WTC11 (cell line): Measurements from ENCODE around the gene AP1S1. TPM values are rescaled to one million over a fixed set of nuclear protein-coding genes. Genes with fewer than 3 reads are reported as not detected.

Source experiments
- ATAC-seq: fragments of 200-7000 bp; cut with Tn5 transposase; 2 replicates; pipeline ENCODE4 v1.10.0; 2021; ENCODE audit warnings: mild to moderate bottlenecking, moderate library complexity
- CTCF ChIA-PET: fragments of 300-600 bp; sonication (Branson Sonifier 250); formaldehyde crosslinking; loops from one replicate; lab custom pipeline; 2021; ENCODE audit warnings: antibody characterized with exemption; lab: Charles Lee
- POLR2A ChIA-PET: fragments of 350-600 bp; sonication (Branson Sonifier 250); formaldehyde crosslinking; loops from one replicate; lab custom pipeline; 2021; ENCODE audit warnings: antibody characterized with exemption; lab: Charles Lee
- DNase-seq: peaks from one replicate; pipeline ENCODE4 v3.0.0; 2021; ENCODE audit warnings: low spot score
- H3K27ac Mint-ChIP-seq: 2 replicates; pipeline ENCODE4 v1.8.0; 2021; ENCODE audit warnings: mixed read lengths
- H3K27me3 Mint-ChIP-seq: 2 replicates; pipeline ENCODE4 v1.8.0; 2021; ENCODE audit warnings: low read depth, mild to moderate bottlenecking, moderate library complexity, mixed read lengths
- H3K36me3 Mint-ChIP-seq: 2 replicates; pipeline ENCODE4 v1.8.0; 2021; ENCODE audit warnings: mixed read lengths
- H3K4me1 Mint-ChIP-seq: 2 replicates; pipeline ENCODE4 v1.8.0; 2022; ENCODE audit warnings: mixed read lengths
- H3K4me3 Mint-ChIP-seq: 2 replicates; pipeline ENCODE4 v1.8.0; 2021; ENCODE audit warnings: mild to moderate bottlenecking, moderate library complexity, mixed read lengths
- H3K9me3 Mint-ChIP-seq: 2 replicates; pipeline ENCODE4 v1.8.0; 2021; ENCODE audit warnings: mixed read lengths
- ATF3 ChIP-seq: sonication (generic); formaldehyde crosslinking; conservative IDR thresholded peaks from 2 replicates; pipeline ENCODE4 v1.8.1; 2022; ENCODE audit warnings: mild to moderate bottlenecking, missing genetic modification reagents
- CREB1 ChIP-seq: sonication (generic); formaldehyde crosslinking; IDR thresholded peaks from 2 replicates; pipeline ENCODE4 v1.8.0; 2023; ENCODE audit warnings: mild to moderate bottlenecking, missing genetic modification reagents
- CTCF ChIP-seq: fragments of 200-600 bp; IDR thresholded peaks from 2 replicates; pipeline ENCODE4 v1.8.0; 2022; ENCODE audit warnings: antibody characterized with exemption
- E2F4 ChIP-seq: sonication (generic); formaldehyde crosslinking; IDR thresholded peaks from 2 replicates; pipeline ENCODE4 v1.8.1; 2022; ENCODE audit warnings: low read depth, mild to moderate bottlenecking, moderate library complexity, missing genetic modification reagents, borderline replicate concordance
- ELF4 ChIP-seq: sonication (generic); formaldehyde crosslinking; IDR thresholded peaks from 2 replicates; pipeline ENCODE4 v1.8.1; 2022; ENCODE audit warnings: low read depth, mild to moderate bottlenecking, moderate library complexity, missing genetic modification reagents
- ERG ChIP-seq: fragments of 250-450 bp; sonication (Bioruptor Pico); IDR thresholded peaks from 2 replicates; pipeline ENCODE4 v1.8.0; 2021; ENCODE audit warnings: mild to moderate bottlenecking
- ESRRA ChIP-seq: sonication (generic); formaldehyde crosslinking; IDR thresholded peaks from 2 replicates; pipeline ENCODE4 v1.8.1; 2022; ENCODE audit warnings: mild to moderate bottlenecking, missing genetic modification reagents, borderline replicate concordance
- FOXJ3 ChIP-seq: sonication (generic); formaldehyde crosslinking; IDR thresholded peaks from 2 replicates; pipeline ENCODE4 v1.9.0; 2021; ENCODE audit warnings: missing genetic modification reagents, mild to moderate bottlenecking, borderline replicate concordance
- GRHL2 ChIP-seq: fragments of 250-450 bp; sonication (Bioruptor Pico); IDR thresholded peaks from 2 replicates; pipeline ENCODE4 v1.8.0; 2022; ENCODE audit warnings: mild to moderate bottlenecking, moderate library complexity; ENCODE audit not compliant: insufficient replicate concordance, severe bottlenecking
- GTF2I ChIP-seq: fragments of 250-450 bp; sonication (Bioruptor Pico); conservative IDR thresholded peaks from 2 replicates; pipeline ENCODE4 v1.4.0; 2021; ENCODE audit warnings: mild to moderate bottlenecking
- IRF2 ChIP-seq: sonication (generic); formaldehyde crosslinking; IDR thresholded peaks from 2 replicates; pipeline ENCODE4 v1.8.0; 2022; ENCODE audit warnings: low read depth, missing genetic modification reagents, borderline replicate concordance
- JAZF1 ChIP-seq: fragments of 250-450 bp; sonication (Bioruptor Pico); IDR thresholded peaks from 2 replicates; pipeline ENCODE4 v1.9.0; 2021; ENCODE audit warnings: moderate library complexity, mild to moderate bottlenecking, inconsistent platforms
- JUN ChIP-seq: sonication (generic); formaldehyde crosslinking; IDR thresholded peaks from 2 replicates; pipeline ENCODE4 v1.8.0; 2023; ENCODE audit warnings: mild to moderate bottlenecking, missing genetic modification reagents
- KAT7 ChIP-seq: sonication (generic); formaldehyde crosslinking; IDR thresholded peaks from 2 replicates; pipeline ENCODE4 v1.8.1; 2023; ENCODE audit warnings: missing genetic modification reagents, mild to moderate bottlenecking, borderline replicate concordance
- MAX ChIP-seq: sonication (generic); formaldehyde crosslinking; IDR thresholded peaks from 2 replicates; pipeline ENCODE4 v1.8.0; 2022; ENCODE audit warnings: mild to moderate bottlenecking, missing genetic modification reagents
- NFATC4 ChIP-seq: fragments of 250-450 bp; sonication (Bioruptor Pico); IDR thresholded peaks from 2 replicates; pipeline ENCODE4 v1.9.0; 2021; ENCODE audit warnings: mild to moderate bottlenecking
- NFYB ChIP-seq: sonication (generic); formaldehyde crosslinking; conservative IDR thresholded peaks from 2 replicates; pipeline ENCODE4 v1.8.0; 2022; ENCODE audit warnings: low read depth, missing genetic modification reagents
- NR1H2 ChIP-seq: sonication (generic); formaldehyde crosslinking; IDR thresholded peaks from 2 replicates; pipeline ENCODE4 v1.9.0; 2021; ENCODE audit warnings: mild to moderate bottlenecking, moderate library complexity, missing genetic modification reagents
- NR2C2 ChIP-seq: sonication (generic); formaldehyde crosslinking; IDR thresholded peaks from 2 replicates; pipeline ENCODE4 v1.8.0; 2022; ENCODE audit warnings: mild to moderate bottlenecking, missing genetic modification reagents
- NR3C1 ChIP-seq: sonication (generic); formaldehyde crosslinking; conservative IDR thresholded peaks from 2 replicates; pipeline ENCODE4 v1.8.1; 2023; ENCODE audit warnings: low read depth, mild to moderate bottlenecking, missing genetic modification reagents
- PRRX2 ChIP-seq: fragments of 250-450 bp; sonication (Bioruptor Pico); IDR thresholded peaks from 2 replicates; pipeline ENCODE4 v1.8.0; 2021; ENCODE audit warnings: mild to moderate bottlenecking
- TEAD4 ChIP-seq: sonication (generic); formaldehyde crosslinking; IDR thresholded peaks from 2 replicates; pipeline ENCODE4 v1.8.0; 2022; ENCODE audit warnings: mild to moderate bottlenecking, missing genetic modification reagents
- USF1 ChIP-seq: sonication (generic); formaldehyde crosslinking; IDR thresholded peaks from 2 replicates; pipeline ENCODE4 v1.8.0; 2022; ENCODE audit warnings: mild to moderate bottlenecking, missing genetic modification reagents
- ZBTB43 ChIP-seq: sonication (generic); formaldehyde crosslinking; IDR thresholded peaks from 2 replicates; pipeline ENCODE4 v1.8.1; 2023; ENCODE audit warnings: mild to moderate bottlenecking, missing genetic modification reagents
- ZMAT4 ChIP-seq: fragments of 250-450 bp; sonication (Bioruptor Pico); IDR thresholded peaks from 2 replicates; pipeline ENCODE4 v1.9.0; 2021; ENCODE audit warnings: mild to moderate bottlenecking
- ZNF232 ChIP-seq: sonication (generic); formaldehyde crosslinking; IDR thresholded peaks from 2 replicates; pipeline ENCODE4 v1.8.0; 2022; ENCODE audit warnings: mild to moderate bottlenecking, missing genetic modification reagents
- ZNF263 ChIP-seq: sonication (generic); formaldehyde crosslinking; IDR thresholded peaks from 2 replicates; pipeline ENCODE4 v1.8.1; 2022; ENCODE audit warnings: low read depth, mild to moderate bottlenecking, moderate library complexity, missing genetic modification reagents
- total RNA-seq: library from RNA; stranded (reverse); gene quantifications from 3 replicates; pipeline ENCODE4 v1.2.3, GENCODE V29; 2021

The AP1S1 gene
- total RNA-seq, 1 experiment from 2014 or later, result 60.7 TPM

- no peaks in the 10 kb centered on the region for H3K36me3 Mint-ChIP-seq
- H3K4me3 Mint-ChIP-seq, result peak overlapping the region; percentile 7; the same call in 1 of the 2 replicates
- H3K9me3 Mint-ChIP-seq, result no peaks in the 10 kb centered on the region
- H3K27ac Mint-ChIP-seq, result peak overlapping the region; percentile 55
- ATAC-seq, result no peak
- no peaks in the 10 kb centered on the region; the same call in 1 of the 2 replicates for H3K27me3 Mint-ChIP-seq
- TF ChIP-seq NFATC4 (CRISPR knock-in tag) (no peak), ZNF232 (CRISPR knock-in tag) (no peak), ATF3 (no peak), TEAD4 (CRISPR knock-in tag) (no peak), NR3C1 (no peak), JUN (CRISPR knock-in tag) (no peak), PRRX2 (no peak), ZBTB43 (no peak), FOXJ3 (CRISPR knock-in tag) (no peak), KAT7 (CRISPR knock-in tag) (no peak), JAZF1 (CRISPR knock-in tag) (no peak), ERG (CRISPR knock-in tag) (no peak), CTCF (no peak), GTF2I (no peak), IRF2 (no peak), ZNF263 (CRISPR knock-in tag) (no peak), MAX (no peak)
- H3K4me1 Mint-ChIP-seq, result peaks cover 36% of the 10 kb centered on the region
- POLR2A ChIA-PET, result interaction anchor here (0.6 kb wide), 1 partner anchor 243 kb away, joined by 4 read pairs; no protein-coding TSS in a partner anchor
- no peak for DNase-seq
- CTCF ChIA-PET, result interaction anchor here (0.5 to 2.7 kb wide), 17 partner anchors 8 to 1794 kb away, joined by 3 to 36 read pairs (median 4); partner anchors contain the start of genes PLOD3, POP7, SERPINE1 and TRIM56
Observed at GRCh38 chr7:101134399-101134980, 19.8 kb upstream of the AP1S1 start.

GRCh38 chr7:101137651-101138212 lies 16.5 kb upstream of the AP1S1 start:
- ATAC-seq (no peak), DNase-seq (no peak)
- no peaks in the 10 kb centered on the region; the same call in 1 of the 2 replicates for H3K27me3 Mint-ChIP-seq
- H3K27ac Mint-ChIP-seq, result no peak overlapping the region
- CTCF ChIA-PET, result interaction anchor here (0.5 to 8.1 kb wide), 12 partner anchors 10 to 243 kb away, joined by 3 to 217 read pairs (median 3); partner anchors contain the start of genes ACHE, COL26A1 and SERPINE1
- H3K36me3 Mint-ChIP-seq, result no peaks in the 10 kb centered on the region
- POLR2A ChIA-PET, result no interaction called here
- peaks cover 50% of the 10 kb centered on the region for H3K4me1 Mint-ChIP-seq
- no peaks in the 10 kb centered on the region for H3K9me3 Mint-ChIP-seq
- H3K4me3 Mint-ChIP-seq, result no peak overlapping the region
- TF ChIP-seq NR1H2 (no peak), NFYB (no peak), GRHL2 (CRISPR knock-in tag) (no peak), ZMAT4 (CRISPR knock-in tag) (no peak), NR2C2 (CRISPR knock-in tag) (no peak), E2F4 (CRISPR knock-in tag) (no peak), ESRRA (CRISPR knock-in tag) (no peak), ELF4 (no peak), NFATC4 (CRISPR knock-in tag) (no peak), CREB1 (CRISPR knock-in tag) (no peak), USF1 (no peak)
